Measurements from ENCODE around the gene PDXK.
"Not testable (repeated sequence)": the region's sequence is repeated elsewhere in the genome, so short reads cannot be mapped to it uniquely, and the experiment has no call there.

PDXK gene

DNA sequence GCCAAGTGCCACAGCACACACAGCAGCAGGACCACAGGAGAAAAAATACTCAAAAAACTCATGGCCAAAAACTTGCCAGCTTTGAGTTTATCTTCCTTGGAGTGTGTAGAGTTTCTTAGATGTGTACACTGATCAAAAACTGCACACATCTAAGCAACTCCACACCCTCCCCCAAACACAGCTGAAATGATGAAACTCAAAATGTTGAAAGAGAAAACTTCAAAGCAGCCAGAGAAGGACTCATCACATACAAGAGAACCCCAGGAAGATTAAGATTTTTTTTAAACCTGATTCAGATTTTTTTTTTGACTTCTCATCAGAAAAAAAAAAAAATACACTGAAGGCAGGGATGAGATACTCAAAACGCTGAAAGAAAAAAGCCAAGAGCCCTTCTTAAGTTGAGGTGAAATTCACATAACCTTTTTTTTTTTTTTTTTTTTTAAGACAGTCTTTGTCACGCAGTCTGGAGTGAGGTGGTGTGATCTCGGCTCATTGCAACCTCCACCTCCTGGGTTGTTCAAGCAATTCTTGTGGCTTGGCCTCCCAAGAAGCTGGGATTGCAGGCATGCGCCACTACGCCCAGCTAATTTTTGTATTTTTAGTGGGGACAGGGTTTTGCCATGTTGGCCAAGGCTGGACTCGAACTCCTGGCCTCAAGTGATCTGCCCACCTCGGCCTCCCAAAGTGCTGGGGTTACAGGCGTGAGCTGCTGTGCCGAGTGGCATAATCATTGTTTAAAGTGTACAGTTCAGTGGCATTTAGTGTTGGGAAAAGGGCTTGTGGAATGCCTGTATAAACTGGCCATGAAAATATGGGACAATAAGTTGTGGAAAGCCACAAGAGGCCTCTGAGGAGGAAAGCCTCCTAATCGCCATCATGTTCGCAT, 20.9 kb upstream of the PDXK start:
- no peak for DNase-seq

DNA sequence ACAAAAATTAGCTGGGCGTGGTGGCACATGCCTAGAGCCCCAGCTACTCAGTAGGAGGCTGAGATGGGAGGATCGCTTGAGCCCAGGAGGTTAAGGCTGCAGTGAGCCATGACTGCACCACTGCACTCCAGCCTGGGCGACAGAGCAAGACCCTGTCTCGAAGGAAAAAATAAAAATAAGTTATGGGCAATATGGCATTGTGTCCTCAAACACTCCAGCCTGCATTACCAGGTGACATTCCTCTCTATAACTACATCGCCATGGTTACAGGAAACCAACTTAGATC, 19.5 kb upstream of the PDXK start:
- not testable (repeated sequence) for DNase-seq

GRCh38 chr21:43699933-43700599, 18.9 kb upstream of the PDXK start:
- no peak for DNase-seq

DNA sequence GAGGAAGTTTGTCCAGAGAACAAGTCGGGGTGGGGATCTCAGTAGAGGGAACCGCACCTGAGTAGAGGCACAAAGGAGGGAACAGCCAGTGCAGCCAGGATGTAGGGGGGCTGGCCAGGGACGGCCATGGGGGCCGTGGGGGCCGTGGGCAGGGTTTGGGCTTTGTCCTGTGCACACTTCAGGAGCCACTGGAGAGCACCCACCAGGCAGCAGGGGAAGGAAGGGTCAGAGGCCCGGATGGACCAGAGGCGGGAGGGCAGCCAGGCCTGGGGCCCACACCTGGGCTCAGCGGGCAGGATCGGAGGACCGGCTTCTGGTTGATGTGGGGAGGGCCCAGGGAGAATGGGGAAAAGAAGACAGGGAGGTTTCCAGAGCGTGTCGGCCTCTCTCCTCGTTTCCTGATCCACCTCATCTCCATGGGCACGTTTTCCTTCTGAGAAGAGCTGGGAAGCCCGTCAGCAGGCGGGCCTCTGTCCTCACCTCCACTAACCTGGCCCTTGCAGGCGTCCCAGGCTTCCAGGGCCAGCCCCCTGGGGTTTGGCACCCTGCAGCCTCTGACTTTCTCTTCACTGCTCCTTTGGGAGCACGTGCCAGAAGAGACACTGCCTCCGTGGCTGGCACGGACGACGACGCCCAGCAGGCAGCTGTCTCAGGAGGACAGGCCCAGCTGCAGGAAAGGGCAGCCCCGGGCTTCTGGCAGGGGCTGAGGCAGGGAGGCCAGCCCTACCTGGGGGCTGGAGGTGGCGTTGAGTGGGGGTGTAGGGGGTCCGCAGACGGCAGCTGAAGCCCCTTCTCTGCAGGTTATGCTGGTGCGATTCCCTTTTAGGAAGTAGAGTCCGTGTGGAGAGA, 16.8 kb upstream of the PDXK start:
- DNase-seq, result no peak

DNA sequence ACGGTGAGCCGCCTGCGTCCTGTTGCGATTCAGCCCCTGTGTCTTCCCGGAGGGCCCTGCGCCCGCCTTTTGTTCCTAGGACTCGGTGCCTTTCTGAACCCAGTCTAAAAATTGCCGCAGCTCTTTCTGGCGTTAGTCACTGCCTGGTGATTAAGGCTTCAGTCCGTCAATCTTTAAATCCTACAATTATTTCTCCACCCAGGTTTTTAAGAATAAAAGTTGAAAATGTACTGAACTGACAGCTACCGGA, 16.2 kb upstream of the PDXK start:
- DNase-seq, result no peak

DNA sequence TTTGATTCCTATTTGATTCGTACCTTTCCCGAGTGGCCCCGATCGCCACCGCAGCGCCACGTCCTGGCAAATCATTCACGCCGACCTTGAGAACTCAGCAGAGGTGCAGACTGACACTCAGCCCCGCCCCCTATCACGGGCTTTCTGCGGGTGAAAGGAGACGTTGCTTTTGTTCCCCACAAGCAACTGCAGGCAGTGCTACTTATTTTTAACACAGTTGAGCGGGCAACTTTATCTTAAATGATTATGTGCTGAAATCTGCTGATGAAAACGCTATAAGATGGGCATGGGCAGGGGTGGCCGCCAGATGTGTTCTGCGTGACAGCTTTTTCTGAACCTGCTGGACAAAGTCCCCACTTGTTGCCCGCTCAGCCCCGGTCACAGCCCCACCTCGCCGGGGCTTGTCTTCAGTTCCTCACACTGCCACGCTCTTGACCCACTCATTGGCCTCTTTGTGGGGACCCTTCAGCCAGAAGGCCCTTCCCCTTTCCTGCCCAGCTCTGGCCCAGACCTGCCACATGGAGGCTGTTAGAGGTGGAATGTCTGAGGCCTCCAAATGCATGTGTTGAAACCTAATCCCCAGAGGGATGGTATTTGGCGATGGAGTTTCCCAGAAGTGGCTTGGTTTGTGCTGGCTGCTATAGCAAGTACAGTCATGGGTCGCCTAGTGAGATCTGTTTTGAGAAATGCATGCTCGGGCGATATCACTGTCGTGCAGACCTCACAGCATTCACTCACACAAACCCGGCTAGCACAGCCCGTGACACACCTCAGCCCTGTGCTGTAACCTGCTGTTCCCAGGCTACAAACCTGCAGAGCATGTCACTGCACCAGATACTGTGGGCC, 15.7 kb upstream of the PDXK start:
- no peak for DNase-seq

GRCh38 chr21:43707462-43707861, 11.5 kb upstream of the PDXK start:
- DNase-seq, result no peak

DNA sequence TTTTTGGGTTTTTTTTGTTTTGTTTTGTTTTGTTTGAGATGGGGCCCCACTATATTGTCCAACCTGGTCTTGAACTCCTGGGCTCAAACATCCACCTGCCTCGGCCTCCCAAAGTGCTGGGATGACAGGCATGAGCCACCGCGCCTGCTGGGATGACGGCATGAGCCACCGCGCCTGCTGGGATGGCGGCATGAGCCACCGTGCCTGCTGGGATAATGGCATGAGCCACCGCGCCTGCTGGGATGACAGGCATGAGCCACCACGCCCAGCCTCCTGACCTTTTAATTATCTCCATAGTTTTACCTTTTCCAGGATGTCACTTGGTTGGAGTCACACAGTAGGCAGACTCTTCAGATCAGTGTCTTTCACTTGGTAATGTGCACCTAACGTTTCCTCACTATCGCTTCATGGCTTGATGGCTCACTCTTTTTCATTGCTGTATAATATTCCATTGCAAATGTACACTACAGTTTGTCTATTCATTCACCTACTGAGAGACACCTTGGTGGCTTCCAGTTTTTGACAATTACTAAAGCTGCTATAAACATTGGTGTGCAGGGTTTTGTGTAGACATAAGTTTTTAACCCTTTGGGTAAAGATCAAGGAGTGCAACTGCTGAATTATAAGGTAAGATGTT, 10.1 kb upstream of the PDXK start:
- DNase-seq, result no peak

- no peak for DNase-seq
Measured at GRCh38 chr21:43712268-43712942, 6.5 kb upstream of the PDXK start.

GRCh38 chr21:43713123-43713522, 5.8 kb upstream of the PDXK start:
- not testable (repeated sequence) for DNase-seq

GRCh38 chr21:43716376-43717165, 2.4 kb upstream of the PDXK start:
- DNase-seq, result no peak

GRCh38 chr21:43717166-43717853, 1.6 kb upstream of the PDXK start:
- DNase-seq, result no peak

DNA sequence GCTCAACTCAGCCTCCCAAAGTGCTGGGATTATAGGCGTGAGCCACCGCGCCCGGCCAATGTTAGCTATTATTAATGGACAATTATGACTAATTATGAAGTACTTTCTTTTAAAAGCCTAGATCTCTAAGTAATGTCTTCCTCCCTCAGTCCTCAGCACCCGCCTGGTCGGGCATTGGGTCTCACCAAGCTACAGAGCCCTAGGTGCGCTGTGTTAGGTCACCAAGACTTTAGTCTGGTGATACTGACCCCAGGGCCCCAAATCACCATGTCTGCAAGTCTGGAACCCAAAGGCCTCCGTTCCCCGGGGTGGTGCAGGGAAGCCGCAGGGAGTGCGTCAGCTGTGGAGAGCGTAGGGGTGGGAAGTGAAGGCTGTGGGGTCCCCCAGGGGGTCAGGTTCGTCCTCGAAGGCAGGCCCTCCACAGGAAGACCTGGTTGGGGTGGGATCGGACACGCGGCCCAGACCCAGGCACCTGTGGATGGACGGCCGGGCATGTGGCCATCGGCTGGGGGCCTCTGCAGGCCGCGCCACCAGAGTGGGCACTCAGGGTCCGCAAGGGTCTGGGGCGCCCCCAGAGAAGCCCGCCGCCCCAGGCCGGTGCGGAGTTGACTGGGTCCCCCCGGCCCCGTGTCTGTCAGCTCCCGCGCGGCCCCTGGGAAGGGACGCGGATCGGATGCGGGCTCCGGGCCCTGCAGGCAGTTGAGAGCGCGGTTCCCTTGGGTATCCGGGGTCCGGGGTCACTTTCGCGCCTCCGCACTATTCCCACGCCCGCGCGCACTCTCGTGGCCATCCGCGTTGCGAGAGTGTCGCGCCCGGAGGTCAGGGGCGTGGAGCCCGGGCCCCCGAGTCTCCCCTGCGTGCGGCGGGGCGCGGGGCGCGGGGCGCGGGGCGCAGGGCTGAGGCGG, 710 bp upstream of the PDXK start:
- DNase-seq, result no peak

DNA sequence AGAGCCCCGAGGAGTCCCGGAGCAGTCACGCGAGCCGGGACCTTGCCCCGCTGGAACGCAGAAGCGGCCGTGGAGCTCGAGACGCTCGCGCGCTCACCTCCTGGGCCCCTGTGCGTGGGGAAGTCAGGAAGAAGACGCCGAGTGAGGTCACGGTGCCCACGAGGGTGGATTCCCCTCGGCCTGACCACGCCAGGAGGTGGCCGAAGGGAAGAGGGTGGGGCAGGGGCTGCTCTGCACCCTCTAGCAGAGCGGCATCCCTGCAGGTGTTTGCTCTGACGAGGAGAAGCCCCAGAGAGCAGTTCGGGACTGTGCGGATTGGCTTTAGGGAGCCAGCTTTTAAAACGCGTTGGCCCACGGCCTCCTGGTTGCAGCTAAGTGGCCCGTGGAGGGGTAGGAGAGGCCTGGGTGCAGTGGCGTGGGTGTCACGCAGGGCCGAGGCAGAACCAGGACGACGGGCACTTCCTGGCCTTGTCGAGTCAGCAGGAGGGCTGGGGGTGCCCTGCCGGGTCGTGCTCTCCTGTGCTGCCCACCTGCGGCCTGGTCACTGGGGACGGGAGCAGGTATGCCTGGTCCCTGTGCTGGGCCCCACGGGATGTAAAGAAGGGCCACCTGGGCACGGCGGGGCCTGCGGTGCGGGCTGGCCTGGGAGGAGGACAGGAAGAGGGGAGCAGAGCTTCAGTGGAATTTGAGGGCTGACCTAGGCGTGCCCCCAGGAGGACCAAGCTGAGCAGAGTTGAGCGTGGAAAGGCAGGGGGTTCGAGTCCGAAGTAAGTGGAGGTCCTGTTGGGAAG, 1.0 kb downstream of the PDXK start:
- no peak for DNase-seq

DNA sequence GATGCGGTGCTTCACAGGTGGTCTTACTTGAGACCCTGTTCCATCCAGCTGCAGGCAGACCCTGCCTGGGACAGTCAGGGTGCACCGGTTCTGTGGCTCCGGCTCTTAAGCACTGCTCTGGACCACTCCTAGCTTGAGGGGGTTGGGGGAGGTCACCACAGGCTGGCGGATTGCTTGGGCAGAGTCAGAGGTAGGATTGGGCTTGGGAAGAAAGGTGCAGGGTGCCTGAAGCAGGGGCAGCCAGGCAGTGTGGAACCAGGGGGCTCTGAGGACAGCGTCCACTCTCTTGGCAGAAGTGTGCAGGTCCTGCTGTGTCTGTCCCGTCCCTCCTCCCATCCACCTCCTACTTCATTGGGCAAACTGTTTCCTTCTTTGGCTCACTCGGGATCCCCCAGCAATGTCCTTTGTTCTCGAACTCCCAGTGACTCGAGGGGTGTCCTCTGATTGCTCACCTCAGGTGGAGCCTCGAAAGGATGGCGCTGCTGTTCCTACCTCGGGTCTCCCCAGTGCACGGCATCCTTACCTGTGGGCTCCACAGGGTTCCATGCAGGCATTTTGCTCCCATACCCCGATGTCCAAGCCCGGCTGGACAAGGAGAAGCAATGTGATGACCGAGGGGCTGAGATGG, 1.7 kb downstream of the PDXK start:
- DNase-seq, result no peak

GRCh38 chr21:43721206-43721605, 2.3 kb downstream of the PDXK start:
- no peak for DNase-seq

DNA sequence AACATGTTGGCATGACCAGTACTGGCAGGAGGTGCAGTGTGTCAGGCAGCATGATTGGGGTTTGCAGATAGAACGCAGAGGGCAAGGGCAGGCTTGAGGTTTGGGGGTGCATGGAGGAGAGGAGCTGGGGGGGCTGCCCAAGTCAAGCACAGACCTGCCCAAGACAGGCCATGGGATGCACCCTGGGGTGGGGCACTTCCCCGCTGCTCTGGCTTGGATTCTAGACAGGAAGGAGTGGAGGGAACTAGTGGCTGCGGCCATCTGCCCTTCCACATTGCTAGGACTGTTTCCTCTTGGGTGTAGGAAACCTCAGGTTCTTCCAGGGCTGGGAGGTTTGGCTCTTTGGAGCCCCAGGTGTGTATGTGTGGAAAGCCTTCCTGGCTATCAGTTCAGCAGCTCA, 3.0 kb downstream of the PDXK start:
- no peak for DNase-seq

- DNase-seq, result no peak
Measured at GRCh38 chr21:43723648-43724047, 4.7 kb downstream of the PDXK start.

Measured in effector CD8-positive, alpha-beta T cell (primary cell).